ENCODE measurements around the gene RGS7. TPM values are rescaled to one million over a fixed set of nuclear protein-coding genes. Genes with fewer than 3 reads are reported as not detected.

The RGS7 gene
- total and polyA plus RNA-seq, 10 of the 15 experiments (the other 5 are each of a cell fraction or from before 2014, with no cell fraction given), result not detected

- Histone ChIP-seq H3K79me2 (ENCODE audit: control insufficient read depth, insufficient read depth, low read length) (no peaks in the 10 kb centered on the region), H3K4me2 (ENCODE audit: control insufficient read depth, insufficient read depth) (no peak overlapping the region), H3K4me3 (no peak overlapping the region), H2AFZ (ENCODE audit: control insufficient read depth, low read depth, low read length) (no peak overlapping the region), H3K27me3 (replicated peaks in 1 of 2; ENCODE audit: control insufficient read depth in 2 of 2, insufficient read depth in 2 of 2, low read length in 1 of 2) (no peaks in the 10 kb centered on the region), H4K20me1 (ENCODE audit: control insufficient read depth, insufficient read depth) (no peaks in the 10 kb centered on the region), H3K27ac (ENCODE audit: control insufficient read depth, insufficient read depth) (no peak overlapping the region), H3K36me3 (ENCODE audit: control insufficient read depth in 2 of 2, insufficient read depth in 2 of 2, low read length in 1 of 2) (no peaks in the 10 kb centered on the region), H3K9me3 (replicated peaks; ENCODE audit: control insufficient read depth, insufficient read depth, low read length) (no peaks in the 10 kb centered on the region), H3K9ac (ENCODE audit: control insufficient read depth, insufficient read depth, low read length) (no peak overlapping the region), H3K4me1 (ENCODE audit: control insufficient read depth, insufficient read depth, low read length) (no peaks in the 10 kb centered on the region)
- ChIA-PET SMC1A (ENCODE audit: uncharacterized antibody, unreplicated experiment) (no interaction called here), POLR2A (no interaction called here), CTCF (no interaction called here), RAD21 (ENCODE audit: unreplicated experiment) (no interaction called here)
- ATAC-seq (no peak), FAIRE-seq (no peak), DNase-seq (ENCODE audit: low read depth, low spot score) (no peak)
- BruUV-seq (replicated peaks), result no TSS peak
- TF ChIP-seq SIN3A (IDR thresholded peaks at IDR 0.05; ENCODE audit: low read depth, low read length), result no peak
- TF ChIP-seq MEF2B (IDR thresholded peaks at IDR 0.05; ENCODE audit: partially characterized antibody, poor library complexity, severe bottlenecking), result no peak
- TF ChIP-seq IKZF1 (conservative IDR thresholded peaks at IDR 0.05), result no peak
- no peak for TF ChIP-seq KAT2A (conservative IDR thresholded peaks at IDR 0.05; ENCODE audit: control insufficient read depth, low read depth, low read length)
- no peak for TF ChIP-seq ATF7 (IDR thresholded peaks at IDR 0.05; ENCODE audit: low read depth)
- TF ChIP-seq RB1 (IDR thresholded peaks at IDR 0.05; ENCODE audit: borderline replicate concordance), result no peak
- TF ChIP-seq YY1 (IDR thresholded peaks at IDR 0.05; ENCODE audit: low read depth, low read length), result no peak
- no peak for TF ChIP-seq RBBP5 (conservative IDR thresholded peaks at IDR 0.05)
- TF ChIP-seq LARP7 (IDR thresholded peaks at IDR 0.05), result no peak
- TF ChIP-seq SP1 (IDR thresholded peaks at IDR 0.05; ENCODE audit: low read depth, low read length), result no peak
- TF ChIP-seq SIX5 (IDR thresholded peaks at IDR 0.05; ENCODE audit: low read depth, low read length, severe bottlenecking), result no peak
- TF ChIP-seq, protein P1, sequence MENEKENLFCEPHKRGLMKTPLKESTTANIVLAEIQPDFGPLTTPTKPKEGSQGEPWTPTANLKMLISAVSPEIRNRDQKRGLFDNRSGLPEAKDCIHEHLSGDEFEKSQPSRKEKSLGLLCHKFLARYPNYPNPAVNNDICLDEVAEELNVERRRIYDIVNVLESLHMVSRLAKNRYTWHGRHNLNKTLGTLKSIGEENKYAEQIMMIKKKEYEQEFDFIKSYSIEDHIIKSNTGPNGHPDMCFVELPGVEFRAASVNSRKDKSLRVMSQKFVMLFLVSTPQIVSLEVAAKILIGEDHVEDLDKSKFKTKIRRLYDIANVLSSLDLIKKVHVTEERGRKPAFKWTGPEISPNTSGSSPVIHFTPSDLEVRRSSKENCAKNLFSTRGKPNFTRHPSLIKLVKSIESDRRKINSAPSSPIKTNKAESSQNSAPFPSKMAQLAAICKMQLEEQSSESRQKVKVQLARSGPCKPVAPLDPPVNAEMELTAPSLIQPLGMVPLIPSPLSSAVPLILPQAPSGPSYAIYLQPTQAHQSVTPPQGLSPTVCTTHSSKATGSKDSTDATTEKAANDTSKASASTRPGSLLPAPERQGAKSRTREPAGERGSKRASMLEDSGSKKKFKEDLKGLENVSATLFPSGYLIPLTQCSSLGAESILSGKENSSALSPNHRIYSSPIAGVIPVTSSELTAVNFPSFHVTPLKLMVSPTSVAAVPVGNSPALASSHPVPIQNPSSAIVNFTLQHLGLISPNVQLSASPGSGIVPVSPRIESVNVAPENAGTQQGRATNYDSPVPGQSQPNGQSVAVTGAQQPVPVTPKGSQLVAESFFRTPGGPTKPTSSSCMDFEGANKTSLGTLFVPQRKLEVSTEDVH (IDR thresholded peaks at IDR 0.05; ENCODE audit: low read depth, partially characterized antibody), result no peak
- TF ChIP-seq USF2 (IDR thresholded peaks at IDR 0.05; ENCODE audit: borderline replicate concordance, low read depth, low read length), result no peak
- in situ Hi-C loops (cut with MboI), result no loop called here
- 46% methylated on average over 2 of the region's 2 CpGs for WGBS (ENCODE audit: insufficient coverage, insufficient replicate concordance, low lambda C conversion rate, missing lambda C conversion rate)
- intact Hi-C loops (cut with micrococcal nuclease; ENCODE audit: unreplicated experiment), result no loop called here
These were observed 39.3 kb downstream of the RGS7 start for GRCh38 chr1:241317676-241318075.

All from GM12878 (cell line).